GM23338 (cell line): ENCODE measurements around the gene TBC1D16.

ENCODE experiments used
- EZH2 ChIP-seq: fragments of 200-600 bp; sonication (generic); IDR thresholded peaks from one replicate; pipeline ENCODE4 v1.8.0; 2017; ENCODE audit warnings: antibody characterized with exemption, mild to moderate bottlenecking, low read depth; ENCODE audit not compliant: unreplicated experiment
- EZH2phosphoT487 ChIP-seq: fragments of 200-600 bp; sonication (generic); IDR thresholded peaks from one replicate; pipeline ENCODE4 v1.8.1; 2018; ENCODE audit warnings: antibody characterized with exemption; ENCODE audit not compliant: unreplicated experiment
- JUNB ChIP-seq: IDR thresholded peaks from one replicate; pipeline ENCODE4 v1.6.1; 2016; ENCODE audit warnings: antibody characterized with exemption; ENCODE audit not compliant: unreplicated experiment
- POLR2AphosphoS5 ChIP-seq: IDR thresholded peaks from 2 replicates; pipeline ENCODE4 v1.6.1; 2016; ENCODE audit warnings: antibody characterized with exemption, low read depth
- TF ChIP-seq, protein P1 (sequence below), 2 experiments: fragments of 200-600 bp in 1 of 2; sonication (generic) in 1 of 2; conservative IDR thresholded peaks; 2 replicates each; pipeline versions ENCODE4 v1.5.1 to v1.6.1; 2016 to 2017; ENCODE audit warnings: antibody characterized with exemption in 2 of 2, low read depth in 2 of 2, mild to moderate bottlenecking in 2 of 2, moderate library complexity in 1 of 2
- TF ChIP-seq, protein P2 (sequence below): IDR thresholded peaks from one replicate; pipeline ENCODE4 v1.6.1; 2018; ENCODE audit warnings: antibody characterized with exemption; ENCODE audit not compliant: unreplicated experiment

DNA sequence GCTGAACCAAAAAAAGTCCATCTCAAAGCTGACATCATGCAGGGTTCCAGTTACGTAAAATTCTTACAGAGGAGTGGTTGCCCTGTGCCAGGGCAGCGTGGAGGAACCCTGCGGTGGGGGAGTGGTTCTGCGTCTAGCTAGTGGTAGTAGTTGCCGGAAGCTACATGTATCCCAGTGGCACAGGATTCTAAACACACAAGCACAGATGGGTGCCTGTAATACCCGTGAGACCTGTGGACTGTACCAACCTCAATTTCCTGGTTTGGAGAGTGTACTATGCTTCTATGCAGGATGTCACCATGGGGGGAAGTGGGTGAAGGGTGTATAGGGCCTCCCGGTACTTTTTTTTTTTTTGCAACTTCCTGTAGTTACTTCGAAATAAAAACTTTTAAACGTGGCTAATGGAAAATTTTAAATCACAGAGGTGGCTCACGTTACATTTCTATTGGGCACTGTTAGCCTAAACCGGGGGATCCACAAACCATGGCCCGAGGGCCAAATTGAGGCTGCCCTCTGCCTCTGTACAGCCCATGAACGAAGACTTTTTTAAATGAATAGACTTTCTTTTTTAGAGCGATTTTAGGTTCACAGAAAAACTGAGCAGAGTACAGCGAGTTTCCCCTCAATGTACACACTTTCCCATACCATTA, 38.5 kb downstream of the TBC1D16 start:
- TF ChIP-seq, protein P1, sequence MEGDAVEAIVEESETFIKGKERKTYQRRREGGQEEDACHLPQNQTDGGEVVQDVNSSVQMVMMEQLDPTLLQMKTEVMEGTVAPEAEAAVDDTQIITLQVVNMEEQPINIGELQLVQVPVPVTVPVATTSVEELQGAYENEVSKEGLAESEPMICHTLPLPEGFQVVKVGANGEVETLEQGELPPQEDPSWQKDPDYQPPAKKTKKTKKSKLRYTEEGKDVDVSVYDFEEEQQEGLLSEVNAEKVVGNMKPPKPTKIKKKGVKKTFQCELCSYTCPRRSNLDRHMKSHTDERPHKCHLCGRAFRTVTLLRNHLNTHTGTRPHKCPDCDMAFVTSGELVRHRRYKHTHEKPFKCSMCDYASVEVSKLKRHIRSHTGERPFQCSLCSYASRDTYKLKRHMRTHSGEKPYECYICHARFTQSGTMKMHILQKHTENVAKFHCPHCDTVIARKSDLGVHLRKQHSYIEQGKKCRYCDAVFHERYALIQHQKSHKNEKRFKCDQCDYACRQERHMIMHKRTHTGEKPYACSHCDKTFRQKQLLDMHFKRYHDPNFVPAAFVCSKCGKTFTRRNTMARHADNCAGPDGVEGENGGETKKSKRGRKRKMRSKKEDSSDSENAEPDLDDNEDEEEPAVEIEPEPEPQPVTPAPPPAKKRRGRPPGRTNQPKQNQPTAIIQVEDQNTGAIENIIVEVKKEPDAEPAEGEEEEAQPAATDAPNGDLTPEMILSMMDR (conservative IDR thresholded peaks at IDR 0.05; ENCODE audit: low read depth in 2 of 2) = no peak
- no peak for TF ChIP-seq EZH2phosphoT487
- TF ChIP-seq JUNB = no peak
- no peak for TF ChIP-seq EZH2
- TF ChIP-seq, protein P2, sequence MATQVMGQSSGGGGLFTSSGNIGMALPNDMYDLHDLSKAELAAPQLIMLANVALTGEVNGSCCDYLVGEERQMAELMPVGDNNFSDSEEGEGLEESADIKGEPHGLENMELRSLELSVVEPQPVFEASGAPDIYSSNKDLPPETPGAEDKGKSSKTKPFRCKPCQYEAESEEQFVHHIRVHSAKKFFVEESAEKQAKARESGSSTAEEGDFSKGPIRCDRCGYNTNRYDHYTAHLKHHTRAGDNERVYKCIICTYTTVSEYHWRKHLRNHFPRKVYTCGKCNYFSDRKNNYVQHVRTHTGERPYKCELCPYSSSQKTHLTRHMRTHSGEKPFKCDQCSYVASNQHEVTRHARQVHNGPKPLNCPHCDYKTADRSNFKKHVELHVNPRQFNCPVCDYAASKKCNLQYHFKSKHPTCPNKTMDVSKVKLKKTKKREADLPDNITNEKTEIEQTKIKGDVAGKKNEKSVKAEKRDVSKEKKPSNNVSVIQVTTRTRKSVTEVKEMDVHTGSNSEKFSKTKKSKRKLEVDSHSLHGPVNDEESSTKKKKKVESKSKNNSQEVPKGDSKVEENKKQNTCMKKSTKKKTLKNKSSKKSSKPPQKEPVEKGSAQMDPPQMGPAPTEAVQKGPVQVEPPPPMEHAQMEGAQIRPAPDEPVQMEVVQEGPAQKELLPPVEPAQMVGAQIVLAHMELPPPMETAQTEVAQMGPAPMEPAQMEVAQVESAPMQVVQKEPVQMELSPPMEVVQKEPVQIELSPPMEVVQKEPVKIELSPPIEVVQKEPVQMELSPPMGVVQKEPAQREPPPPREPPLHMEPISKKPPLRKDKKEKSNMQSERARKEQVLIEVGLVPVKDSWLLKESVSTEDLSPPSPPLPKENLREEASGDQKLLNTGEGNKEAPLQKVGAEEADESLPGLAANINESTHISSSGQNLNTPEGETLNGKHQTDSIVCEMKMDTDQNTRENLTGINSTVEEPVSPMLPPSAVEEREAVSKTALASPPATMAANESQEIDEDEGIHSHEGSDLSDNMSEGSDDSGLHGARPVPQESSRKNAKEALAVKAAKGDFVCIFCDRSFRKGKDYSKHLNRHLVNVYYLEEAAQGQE = no peak
- TF ChIP-seq POLR2AphosphoS5 = no peak
